ENCODE measurements around the gene SLC25A42. TPM values are rescaled to one million over a fixed set of nuclear protein-coding genes. Genes with fewer than 3 reads are reported as not detected.

Gene SLC25A42
- total RNA-seq, 1 experiment from 2014 or later: 8.0 TPM

- ChIA-PET CTCF (no interaction called here), POLR2A (ENCODE audit: unreplicated experiment) (no interaction called here)
- Histone ChIP-seq H3F3A (ENCODE audit: low read length, unreplicated experiment) (no peaks in the 10 kb centered on the region), H3K4me3 (ENCODE audit: low read length) (no peak overlapping the region), H4K20me1 (ENCODE audit: low read length) (no peaks in the 10 kb centered on the region), H2AFZ (ENCODE audit: low read length) (no peak overlapping the region), H3K4me1 (ENCODE audit: insufficient read depth, low read length) (no peaks in the 10 kb centered on the region), H3K27me3 (ENCODE audit: low read length) (no peaks in the 10 kb centered on the region), H3K9ac (ENCODE audit: low read length) (no peak overlapping the region), H3K9me2 (replicated peaks; ENCODE audit: low read length) (no peaks in the 10 kb centered on the region), H3K79me2 (ENCODE audit: low read length) (no peaks in the 10 kb centered on the region), H3K4me2 (ENCODE audit: low read length) (no peak overlapping the region), H3K27ac (ENCODE audit: low read length) (no peak overlapping the region), H3K36me3 (ENCODE audit: low read depth, low read length) (peaks cover 10% of the 10 kb centered on the region; the same call in 1 of the 2 replicates), H3K9me3 (ENCODE audit: low read length) (no peaks in the 10 kb centered on the region; the same call in 1 of the 2 replicates)
- DNase-seq (no peak), ATAC-seq (peak; percentile 42; the same call in 1 of the 2 replicates)
- TF ChIP-seq EZH2 (IDR thresholded peaks at IDR 0.05; ENCODE audit: low read length, unreplicated experiment) (no peak), EZH2phosphoT487 (IDR thresholded peaks at IDR 0.05; ENCODE audit: borderline replicate concordance, low read length) (no peak), CTCF (conservative IDR thresholded peaks at IDR 0.05; ENCODE audit: low read depth, low read length) (no peak)
- intact Hi-C loops (cut with micrococcal nuclease): no loop called here
- BruUV-seq (replicated peaks): no TSS peak
Measured at GRCh38 chr19:19120308-19121231, 56.8 kb downstream of the SLC25A42 start.

DNA sequence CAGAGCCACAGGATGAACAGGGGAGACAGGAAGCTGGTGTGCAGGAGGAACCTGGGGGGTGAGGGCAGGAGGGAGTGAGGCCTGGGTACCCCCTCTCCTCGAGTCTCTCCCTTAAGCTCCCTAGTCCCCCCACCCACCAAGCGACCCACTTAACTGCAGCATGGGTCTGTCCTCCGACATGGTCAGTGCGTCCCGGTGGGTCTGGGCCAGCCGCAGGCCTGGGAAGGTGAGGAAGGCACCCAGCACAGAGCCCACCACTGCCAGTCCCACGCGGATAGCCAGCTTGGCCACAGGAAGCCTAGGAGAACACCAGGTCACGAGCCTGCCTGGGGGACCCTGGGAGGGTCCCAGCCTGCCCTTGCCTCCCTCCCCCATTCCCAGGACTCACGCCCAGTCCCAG is 57.6 kb downstream of the SLC25A42 start:
- H4K20me1 ChIP-seq (ENCODE audit: low read length): no peaks in the 10 kb centered on the region
- H3F3A ChIP-seq (ENCODE audit: low read length, unreplicated experiment): no peaks in the 10 kb centered on the region
- H3K4me2 ChIP-seq (ENCODE audit: low read length): no peak overlapping the region
- TF ChIP-seq EZH2phosphoT487 (IDR thresholded peaks at IDR 0.05; ENCODE audit: borderline replicate concordance, low read length): no peak
- TF ChIP-seq CTCF (conservative IDR thresholded peaks at IDR 0.05; ENCODE audit: low read depth, low read length): no peak
- no peak for TF ChIP-seq EZH2 (IDR thresholded peaks at IDR 0.05; ENCODE audit: low read length, unreplicated experiment)
- H3K27me3 ChIP-seq (ENCODE audit: low read length): no peaks in the 10 kb centered on the region
- no peak overlapping the region for H3K9ac ChIP-seq (ENCODE audit: low read length)
- intact Hi-C loops (cut with micrococcal nuclease): no loop called here
- CTCF ChIA-PET: no interaction called here
- no TSS peak for BruUV-seq (replicated peaks)
- H3K9me3 ChIP-seq (ENCODE audit: low read length): no peaks in the 10 kb centered on the region; the same call in 1 of the 2 replicates
- DNase-seq (no peak), ATAC-seq (no peak)
- H3K4me3 ChIP-seq (ENCODE audit: low read length): no peak overlapping the region
- no peak overlapping the region for H2AFZ ChIP-seq (ENCODE audit: low read length)
- no peaks in the 10 kb centered on the region for H3K4me1 ChIP-seq (ENCODE audit: insufficient read depth, low read length)
- no peaks in the 10 kb centered on the region for H3K79me2 ChIP-seq (ENCODE audit: low read length)
- no peak overlapping the region for H3K27ac ChIP-seq (ENCODE audit: low read length)
- POLR2A ChIA-PET (ENCODE audit: unreplicated experiment): no interaction called here
- H3K9me2 ChIP-seq (replicated peaks; ENCODE audit: low read length): no peaks in the 10 kb centered on the region
- H3K36me3 ChIP-seq (ENCODE audit: low read depth, low read length): 0 out of 2 replicates have a peak, but pooled peaks cover 10% of the 10 kb centered on the region

DNA sequence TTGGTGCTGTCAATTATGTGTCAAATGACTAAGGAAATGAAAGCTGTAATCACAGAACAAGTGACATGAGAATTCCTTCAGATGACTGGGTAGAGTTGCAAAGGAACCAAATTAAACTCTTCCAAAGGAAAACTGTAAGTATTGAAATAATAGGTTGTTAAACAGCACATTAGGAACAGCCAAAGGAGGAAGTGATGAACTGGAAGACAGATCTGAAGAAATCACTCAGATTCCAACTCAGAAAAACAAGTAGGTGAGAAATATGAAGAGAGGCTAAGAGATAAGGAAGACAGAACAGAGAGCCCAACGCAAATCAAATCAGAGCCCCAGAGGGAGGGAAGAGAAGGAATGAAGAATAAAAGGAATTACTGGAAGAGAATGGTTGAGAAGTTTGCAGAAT is 59.1 kb downstream of the SLC25A42 start:
- no peak overlapping the region for H3K9ac ChIP-seq (ENCODE audit: low read length)
- no peaks in the 10 kb centered on the region for H4K20me1 ChIP-seq (ENCODE audit: low read length)
- TF ChIP-seq CTCF (conservative IDR thresholded peaks at IDR 0.05; ENCODE audit: low read depth, low read length) (no peak), EZH2phosphoT487 (IDR thresholded peaks at IDR 0.05; ENCODE audit: borderline replicate concordance, low read length) (no peak), EZH2 (IDR thresholded peaks at IDR 0.05; ENCODE audit: low read length, unreplicated experiment) (no peak)
- no peak overlapping the region for H3K27ac ChIP-seq (ENCODE audit: low read length)
- intact Hi-C loops (cut with micrococcal nuclease): no loop called here
- ChIA-PET CTCF (no interaction called here), POLR2A (ENCODE audit: unreplicated experiment) (no interaction called here)
- H3F3A ChIP-seq (ENCODE audit: low read length, unreplicated experiment): no peaks in the 10 kb centered on the region
- H3K27me3 ChIP-seq (ENCODE audit: low read length): no peaks in the 10 kb centered on the region
- H3K36me3 ChIP-seq (ENCODE audit: low read depth, low read length): 0 out of 2 replicates have a peak, but pooled peaks cover 10% of the 10 kb centered on the region
- no peaks in the 10 kb centered on the region for H3K4me1 ChIP-seq (ENCODE audit: insufficient read depth, low read length)
- DNase-seq: no peak
- H3K79me2 ChIP-seq (ENCODE audit: low read length): no peaks in the 10 kb centered on the region
- H3K9me3 ChIP-seq (ENCODE audit: low read length): no peaks in the 10 kb centered on the region; the same call in 1 of the 2 replicates
- no peak overlapping the region for H2AFZ ChIP-seq (ENCODE audit: low read length)
- H3K4me2 ChIP-seq (ENCODE audit: low read length): no peak overlapping the region
- no peak for ATAC-seq
- no peak overlapping the region for H3K4me3 ChIP-seq (ENCODE audit: low read length)
- BruUV-seq (replicated peaks): no TSS peak
- no peaks in the 10 kb centered on the region for H3K9me2 ChIP-seq (replicated peaks; ENCODE audit: low read length)
